Fibroblast of skin of left quadriceps (primary cell): ENCODE results near the gene SYNGR4.
A peak's percentile ranks its signal among the peaks of the same experiment; 100 is the strongest.
"Not testable (repeated sequence)": the region's sequence is repeated elsewhere in the genome, so short reads cannot be mapped to it uniquely, and the experiment has no call there.

ENCODE experiments used
- DNase-seq, 2 experiments: peaks; one replicate each; pipeline ENCODE4 v3.0.0-alpha.2; 2013; ENCODE audit warnings: low read depth in 2 of 2

The SYNGR4 gene

DNA sequence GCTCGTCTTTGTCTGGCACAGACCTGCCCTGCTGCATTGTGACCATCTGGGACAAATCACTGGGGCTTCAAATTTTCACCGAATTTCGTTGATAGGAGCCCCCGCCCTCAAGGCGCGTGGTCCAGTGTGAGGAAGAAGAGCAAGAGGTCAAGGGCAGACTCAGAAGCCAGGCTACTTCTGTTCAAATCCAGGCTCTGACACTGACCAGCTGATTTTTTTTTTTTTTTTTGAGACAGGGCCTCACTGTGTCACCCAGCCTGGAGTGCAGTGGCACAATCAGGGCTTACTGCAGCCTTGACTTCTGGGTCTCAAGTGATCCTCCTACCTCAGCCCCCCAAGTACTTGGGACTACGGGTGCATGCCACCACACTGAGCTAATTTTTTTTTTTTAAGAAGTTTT, 7.2 kb downstream of the SYNGR4 start:
- no peak for DNase-seq

DNA sequence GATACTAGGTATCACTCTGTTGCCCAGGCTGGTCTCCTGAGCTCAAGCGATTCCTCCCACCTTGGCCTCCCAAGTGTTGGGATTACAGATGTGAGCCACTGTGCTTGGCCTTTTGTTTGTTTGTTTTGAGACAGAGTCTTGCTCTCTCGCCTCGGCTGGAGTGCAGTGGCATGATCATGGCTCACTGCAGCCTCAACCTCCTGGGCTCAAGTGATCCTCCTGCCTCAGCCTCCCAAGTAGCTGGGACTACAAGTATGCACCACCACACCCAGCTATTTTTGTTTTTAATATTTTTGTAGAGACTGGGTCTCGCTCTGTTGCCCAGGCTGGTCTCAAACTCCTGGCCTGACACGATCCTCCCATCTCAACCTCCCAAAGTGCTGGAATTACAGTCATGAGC, 7.6 kb downstream of the SYNGR4 start:
- not testable (repeated sequence) for DNase-seq

DNA sequence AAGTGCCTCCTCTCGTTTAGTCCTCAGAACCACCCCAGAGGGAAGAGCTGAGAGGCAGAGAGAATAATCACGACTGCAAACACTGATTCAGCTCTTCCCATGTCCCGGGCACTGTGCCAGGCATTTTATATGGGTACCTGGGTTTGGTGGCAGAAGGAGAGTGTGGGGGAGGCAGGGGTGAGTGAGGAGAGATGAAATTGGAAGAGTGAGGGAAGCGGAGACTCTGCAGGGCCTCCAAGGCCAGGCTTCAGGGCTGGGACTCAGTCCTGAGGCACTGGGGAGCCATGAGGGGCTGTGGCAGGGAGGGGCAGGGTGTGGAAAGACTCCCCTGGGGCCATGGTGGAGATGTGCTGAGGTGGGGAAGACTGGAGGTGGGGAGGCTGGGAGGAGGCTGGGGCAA, 8.7 kb downstream of the SYNGR4 start:
- no peak for DNase-seq

DNA sequence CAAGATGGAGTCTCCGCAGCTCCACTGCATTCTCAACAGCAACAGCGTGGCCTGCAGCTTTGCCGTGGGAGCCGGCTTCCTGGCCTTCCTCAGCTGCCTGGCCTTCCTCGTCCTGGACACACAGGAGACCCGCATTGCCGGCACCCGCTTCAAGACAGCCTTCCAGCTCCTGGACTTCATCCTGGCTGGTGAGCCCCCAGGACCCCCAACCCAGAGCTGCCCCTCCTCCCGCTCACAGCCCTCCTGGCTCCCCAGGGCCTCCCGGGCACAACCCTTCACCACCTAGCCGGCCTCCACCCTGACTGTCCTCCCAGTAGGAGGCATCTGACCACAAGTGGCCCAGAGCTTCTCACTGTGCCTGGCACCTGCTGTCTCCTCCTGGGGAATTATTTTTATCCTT, 9.4 kb downstream of the SYNGR4 start:
- no peak for DNase-seq

DNA sequence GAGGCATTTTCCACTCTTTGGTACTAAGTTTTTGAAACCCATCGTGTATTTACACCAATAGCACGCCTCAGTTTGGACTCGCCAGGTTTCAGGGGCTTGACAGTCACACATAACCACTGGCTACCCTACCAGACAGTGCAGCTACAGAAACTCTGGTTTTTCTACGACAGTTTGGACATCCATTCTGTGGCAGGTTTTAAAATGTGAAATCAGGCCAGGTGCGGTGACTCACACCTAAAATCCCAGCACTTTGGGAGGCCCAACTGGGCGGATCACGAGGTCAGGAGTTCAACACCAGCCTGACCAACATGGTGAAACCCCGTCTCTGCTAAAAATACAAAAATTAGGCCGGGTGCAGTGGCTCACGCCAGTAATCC, 14.0 kb downstream of the SYNGR4 start:
- no peak for DNase-seq

DNA sequence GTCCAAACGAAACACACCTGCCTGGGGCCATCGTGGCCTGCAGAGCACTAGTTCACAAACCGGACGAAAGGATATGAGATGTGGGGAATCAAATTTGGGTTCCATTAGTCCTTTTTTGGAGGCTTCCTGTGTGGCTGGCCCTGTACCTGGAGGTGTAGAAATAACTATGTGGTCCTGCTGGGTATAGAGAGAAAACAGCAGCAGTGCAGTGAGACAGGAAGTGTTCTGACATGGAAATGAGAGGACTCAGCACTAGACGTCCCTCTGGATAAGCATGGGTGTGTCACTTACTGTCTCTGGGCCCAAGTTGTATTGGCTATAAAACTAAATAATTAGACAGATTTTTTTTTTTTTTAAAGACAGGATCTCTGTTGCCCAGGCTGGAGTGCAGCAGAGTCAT, 14.9 kb downstream of the SYNGR4 start:
- no peak for DNase-seq

DNA sequence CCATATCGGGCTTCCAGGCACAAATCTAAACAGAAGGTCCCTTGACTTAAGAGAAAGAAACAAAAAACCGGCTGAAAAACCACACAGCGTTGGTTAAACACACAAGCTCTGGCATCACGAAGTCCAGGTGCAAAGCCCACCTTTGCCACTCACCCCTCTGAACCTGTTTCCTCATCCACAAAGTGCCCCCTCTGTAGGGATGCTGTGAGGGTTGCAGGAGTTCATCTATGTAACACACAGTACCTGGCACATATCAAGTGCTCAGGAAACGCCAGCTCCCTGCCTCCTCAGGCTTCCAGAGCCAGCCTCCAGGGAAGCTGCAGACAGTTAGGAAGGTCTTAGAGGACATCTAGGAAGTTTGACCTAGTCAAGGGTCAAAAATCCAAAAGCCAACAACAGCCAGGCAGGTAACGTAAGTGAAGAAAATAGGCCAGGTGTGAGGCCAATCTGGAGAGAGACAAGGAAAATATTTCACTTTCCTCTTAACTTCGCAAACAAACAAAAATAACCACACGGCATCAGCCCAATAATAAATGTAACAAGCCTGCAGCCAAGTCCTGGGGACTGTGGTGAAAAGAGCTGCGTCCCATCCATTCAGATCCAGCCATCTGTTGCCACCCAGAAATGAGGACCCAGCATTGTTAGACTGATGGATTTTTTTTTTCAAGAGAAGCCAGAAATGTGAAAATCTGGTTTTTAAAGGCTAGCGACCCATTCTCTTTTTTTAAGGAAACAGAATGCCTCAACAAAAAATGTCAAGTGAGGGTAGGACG, 17.2 kb downstream of the SYNGR4 start:
- no peak for DNase-seq

DNA sequence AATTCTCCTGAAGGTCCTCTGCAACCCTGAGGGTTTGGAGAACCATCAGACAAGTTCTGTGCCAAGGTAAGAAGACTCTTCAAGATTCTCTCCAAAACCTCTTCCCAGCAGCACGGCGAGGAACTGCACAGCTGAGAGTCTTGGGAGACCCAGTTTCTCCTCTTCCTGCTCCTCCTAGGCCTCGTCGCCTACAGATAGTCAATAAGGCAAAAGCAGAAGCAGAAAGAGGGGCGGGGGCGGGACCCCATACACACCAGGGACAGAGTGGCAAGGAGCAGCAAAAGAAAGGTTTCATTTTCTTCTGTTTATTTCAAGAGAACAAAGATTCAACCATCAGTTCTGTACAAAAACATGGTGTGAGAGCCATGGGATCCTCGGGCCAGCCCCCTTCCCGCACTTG, 18.1 kb downstream of the SYNGR4 start:
- no peak for DNase-seq

DNA sequence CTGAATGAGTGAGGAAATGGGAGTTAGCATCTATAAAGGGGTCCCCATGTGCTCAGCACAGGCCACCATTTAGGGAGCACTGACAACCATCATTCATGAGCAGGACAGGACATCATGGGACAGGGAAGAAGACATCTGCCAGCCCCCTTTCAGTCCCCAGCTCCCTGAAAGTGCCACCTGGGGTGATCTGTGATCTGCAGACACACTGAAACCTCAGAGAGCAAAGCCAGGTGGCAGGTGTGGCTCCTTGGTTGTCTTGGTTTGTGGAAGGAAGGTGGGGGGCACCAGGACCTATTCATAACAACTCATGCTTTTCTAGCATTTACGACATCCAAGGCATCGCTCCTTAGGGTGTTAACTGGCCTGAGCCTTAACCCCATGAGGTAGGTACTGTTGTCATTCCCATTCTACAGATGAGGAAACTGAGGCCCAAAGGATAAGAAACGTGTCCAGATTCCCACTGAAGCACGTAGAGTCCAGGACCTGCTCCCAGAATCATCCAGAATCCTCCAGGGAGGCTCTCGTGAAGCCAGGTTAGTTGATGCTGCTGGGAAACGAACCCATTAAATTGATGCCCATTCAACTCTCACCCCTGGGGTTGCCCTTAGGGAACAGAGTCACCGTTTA, 21.4 kb downstream of the SYNGR4 start:
- no peak for DNase-seq

DNA sequence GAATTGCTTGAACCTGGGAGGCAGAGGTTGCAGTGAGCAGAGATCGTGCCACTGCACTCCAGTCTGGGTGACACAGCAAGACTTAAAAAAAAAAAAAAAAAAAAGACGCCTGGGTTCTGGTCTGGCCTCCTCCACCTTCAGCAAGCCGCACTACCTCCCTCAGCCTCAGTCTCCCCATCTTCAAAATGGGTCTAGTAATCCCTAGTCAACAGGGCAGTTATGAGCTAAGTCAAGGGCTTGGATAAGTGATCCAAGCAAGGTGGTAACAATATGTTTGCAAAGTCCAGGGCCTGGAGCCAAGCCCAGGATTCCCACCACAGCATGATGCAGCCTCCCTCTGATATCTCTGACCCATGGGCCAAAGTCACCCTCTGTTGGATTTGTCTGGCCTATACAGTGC, 22.8 kb downstream of the SYNGR4 start:
- DNase-seq: no peak

DNA sequence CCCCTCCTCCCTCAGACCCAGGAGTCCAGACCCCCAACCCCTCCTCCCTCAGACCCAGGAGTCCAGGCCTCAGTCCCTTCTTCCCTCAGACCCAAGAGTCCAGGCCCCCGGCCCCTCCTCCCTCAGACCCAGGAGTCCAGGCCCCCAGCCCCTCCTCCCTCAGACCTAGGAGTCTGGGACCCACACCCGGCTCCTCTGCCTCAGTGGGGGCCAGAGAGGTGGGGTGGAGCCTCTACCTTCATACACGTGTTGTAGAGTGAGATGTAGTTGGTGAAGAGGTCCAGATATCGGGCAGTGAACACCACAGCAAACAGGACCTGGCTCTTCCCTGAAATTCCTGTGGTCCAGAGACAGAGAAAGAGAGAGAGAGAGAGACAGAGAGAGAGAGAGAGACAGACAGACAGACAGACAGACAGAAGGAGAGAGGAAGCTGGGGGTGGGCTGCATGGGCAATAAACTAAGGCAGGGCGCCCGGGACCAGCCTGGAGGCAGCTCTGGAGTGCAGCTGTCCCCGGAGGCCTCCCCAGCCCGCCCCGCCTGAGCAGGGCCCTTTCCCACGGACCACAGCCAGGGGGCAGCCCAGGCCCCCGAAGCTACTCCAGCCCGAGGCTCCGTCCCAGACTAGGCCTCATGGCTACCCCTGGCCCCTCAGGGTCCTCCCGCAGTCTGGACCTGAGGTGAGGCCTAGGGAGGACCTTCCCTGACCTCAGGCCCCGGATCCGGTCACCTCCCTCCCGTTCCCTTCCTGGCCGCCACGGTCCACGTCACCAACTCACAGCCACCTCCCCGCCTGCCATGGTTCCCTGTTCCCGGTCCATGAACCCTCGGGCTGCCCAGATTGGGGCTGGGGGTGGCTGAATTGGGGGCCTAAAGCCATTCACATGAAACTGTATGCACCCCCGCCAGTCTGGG, 26.3 kb downstream of the SYNGR4 start:
- no peak for DNase-seq

DNA sequence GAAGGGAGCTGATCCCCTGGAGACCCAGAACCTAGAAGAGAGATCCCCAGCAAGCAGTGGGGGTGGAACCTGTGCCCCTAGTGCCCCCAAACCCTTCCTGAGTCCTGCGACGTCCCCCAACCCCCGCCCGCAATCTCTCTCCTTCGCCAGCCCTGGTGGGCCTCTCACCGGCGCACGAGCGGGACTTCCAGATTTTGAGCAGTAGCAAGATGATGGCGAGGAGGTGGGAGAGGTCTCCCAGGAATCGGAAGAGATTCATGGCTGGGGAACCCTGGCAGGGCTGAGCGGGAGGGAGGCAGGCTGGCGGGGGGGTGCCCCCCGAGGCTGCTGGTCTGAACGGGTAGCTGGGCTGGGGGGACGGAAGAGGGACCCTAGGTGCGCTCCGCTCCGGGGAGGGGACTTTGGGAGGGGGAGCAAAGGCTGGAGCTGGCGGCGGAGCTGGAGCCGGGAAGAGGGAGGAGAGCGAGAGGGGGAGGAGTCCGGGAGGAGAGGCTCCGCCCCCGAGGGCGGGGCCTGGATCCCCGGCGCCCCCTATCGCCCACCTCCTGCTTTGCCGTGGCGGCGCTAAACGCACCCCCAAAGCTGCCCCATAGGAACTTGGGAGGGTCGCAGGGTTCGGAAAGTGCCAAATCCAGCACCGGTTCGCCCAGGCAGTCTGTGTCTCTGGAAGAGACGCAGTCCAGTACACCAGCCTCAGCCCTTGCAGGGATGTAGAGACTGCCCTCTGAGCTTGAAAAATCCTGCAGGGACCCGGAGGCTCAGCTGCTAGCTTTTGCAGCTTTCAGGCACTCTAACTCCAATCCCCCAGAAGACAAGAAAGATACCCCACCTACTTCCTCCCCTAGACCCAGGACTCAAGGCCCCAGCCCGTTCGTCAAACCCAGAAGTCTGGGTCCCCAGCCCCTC, 27.2 kb downstream of the SYNGR4 start, which contains the start of gene KDELR1:
TSS of gene KDELR1 (minus strand) at position 452 of the 906 bp plus-strand sequence. CDS start at position 259, 193 bp downstream.
- peak in 1 of 2 experiments; percentile 53 for DNase-seq

DNA sequence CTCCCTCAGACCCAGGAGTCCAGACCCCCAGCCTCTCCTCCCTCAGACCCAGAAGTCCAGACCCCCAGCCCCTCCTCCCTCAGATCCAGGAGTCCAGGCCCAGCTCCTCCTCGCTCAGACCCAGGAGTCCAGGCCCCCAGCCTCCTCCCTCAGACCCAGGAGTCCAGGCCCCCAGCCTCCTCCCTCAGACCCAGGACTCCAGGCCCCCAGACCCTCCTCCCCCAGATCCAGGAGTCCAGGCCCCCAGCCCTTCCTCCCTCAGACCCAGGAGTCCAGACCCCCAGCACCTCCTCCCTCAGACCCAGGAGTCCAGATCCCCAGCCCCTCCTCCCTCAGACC, 27.8 kb downstream of the SYNGR4 start:
- DNase-seq: not testable (repeated sequence)

DNA sequence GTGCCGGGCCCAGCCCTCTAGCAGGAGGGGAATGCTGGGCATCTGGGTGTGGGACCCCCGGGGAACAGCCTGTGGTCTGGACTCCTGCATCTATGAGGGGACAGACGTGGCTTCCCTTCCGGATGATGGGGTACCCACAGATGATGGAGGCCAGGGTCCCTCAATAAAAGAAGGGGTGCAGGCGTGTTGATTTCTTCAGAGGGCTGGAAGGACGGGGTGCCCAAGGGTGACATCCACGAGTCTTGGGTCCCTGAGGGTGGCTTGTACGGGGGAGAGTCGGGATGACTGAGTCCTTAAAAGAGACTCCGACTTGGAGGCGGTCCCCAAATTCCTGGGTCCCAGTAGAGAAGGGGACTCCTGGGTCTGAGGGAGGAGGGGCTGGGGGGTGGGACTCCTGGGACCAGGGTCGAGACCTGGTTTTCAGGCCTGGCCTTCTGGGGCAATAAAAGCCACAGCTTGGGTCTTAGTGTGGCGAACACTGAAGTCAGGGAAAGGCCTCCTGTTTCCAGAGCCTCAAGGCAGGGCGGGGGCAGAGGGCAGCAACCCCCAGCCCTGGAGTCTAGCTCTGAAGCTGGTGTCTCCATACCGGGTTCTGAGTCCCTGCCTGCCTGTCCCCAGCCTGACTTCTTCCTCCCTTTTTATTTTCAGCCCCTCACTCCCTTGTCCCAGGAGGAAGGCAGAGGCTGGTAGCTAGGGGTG, 28.8 kb downstream of the SYNGR4 start:
- DNase-seq: no peak

DNA sequence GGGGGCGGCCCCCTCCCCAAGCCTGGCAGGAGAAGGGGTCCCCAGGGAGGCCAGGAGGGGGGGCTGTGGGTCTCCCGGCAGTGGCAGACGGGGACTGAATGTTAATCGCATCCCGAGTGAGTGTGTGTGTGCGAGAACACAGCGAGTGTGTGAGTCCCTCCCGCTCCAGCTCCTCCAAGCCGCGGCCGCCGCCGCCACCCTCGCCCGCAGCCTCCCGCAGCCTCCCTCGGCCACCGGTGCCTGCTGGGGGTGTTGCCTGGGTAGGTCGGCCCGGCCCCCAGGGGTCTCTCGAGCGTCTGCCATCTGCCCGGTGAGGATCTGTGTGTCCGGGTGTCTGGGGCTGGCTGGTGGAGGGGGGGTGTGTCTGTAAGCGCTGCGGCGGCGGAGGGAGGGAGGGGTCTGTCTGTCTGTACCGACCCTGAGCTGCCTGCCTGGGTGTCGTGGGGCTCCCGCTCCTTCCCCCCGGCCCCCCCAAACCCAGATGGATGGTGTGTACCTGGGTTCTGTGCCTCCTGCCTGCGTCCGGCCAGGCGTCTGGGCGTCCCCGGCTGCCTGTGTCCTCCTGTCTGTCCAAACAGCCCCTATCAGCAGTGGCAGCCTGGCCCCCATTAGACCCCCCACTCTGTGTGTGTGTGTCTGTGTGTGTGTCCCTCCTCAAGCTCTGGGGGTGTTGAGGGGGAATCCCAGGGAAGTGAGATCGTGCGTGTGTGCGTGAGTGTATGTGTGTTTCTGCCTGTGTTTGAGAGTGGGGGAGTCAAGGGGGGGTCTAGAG, 29.6 kb downstream of the SYNGR4 start, which contains the start of gene GRIN2D:
TSS of gene GRIN2D (plus strand) at position 110 of the 772 bp plus-strand sequence. CDS start 4,725 bp downstream, outside the sequence.
- DNase-seq: no peak

DNA sequence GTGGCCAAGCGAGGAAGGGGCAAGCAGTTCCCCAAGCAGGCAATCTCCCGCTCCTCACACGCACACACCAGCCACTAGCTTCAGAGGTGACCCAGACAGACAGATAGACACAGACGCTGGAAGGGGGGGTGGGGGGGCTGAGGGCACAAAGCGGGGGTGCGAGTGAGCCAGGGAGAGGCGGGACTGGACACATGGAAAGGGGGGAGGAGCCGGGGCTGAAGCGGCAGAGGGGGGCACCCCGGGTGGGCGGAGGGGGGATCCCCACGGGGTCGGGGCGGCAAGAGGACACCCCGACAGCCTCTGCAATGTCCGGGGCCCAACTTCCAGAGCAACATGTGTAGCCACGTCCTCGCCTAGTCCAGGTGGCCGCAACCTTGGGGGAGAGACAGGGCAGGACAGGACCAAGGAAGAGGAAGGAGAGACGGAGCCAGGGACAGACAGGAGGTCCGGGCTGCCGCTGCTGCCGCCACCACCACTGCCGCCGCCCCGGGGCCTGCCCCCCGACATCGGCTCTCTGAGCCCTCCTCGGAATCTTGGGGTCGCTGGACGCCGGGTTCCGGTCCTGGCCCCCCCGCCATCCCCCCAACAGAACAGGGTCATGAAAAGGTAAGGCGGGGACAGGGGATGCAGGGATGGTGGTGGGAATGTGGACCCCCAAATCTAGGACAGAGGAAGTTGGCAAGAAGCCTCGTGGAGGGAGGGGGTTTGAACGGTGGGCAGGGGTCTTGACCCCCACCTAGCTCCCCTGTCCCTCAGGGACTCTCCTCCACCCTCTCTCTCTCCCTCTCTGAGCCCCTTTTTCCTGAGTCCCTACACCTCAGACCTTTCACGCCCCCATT, 30.4 kb downstream of the SYNGR4 start:
- DNase-seq: no peak

DNA sequence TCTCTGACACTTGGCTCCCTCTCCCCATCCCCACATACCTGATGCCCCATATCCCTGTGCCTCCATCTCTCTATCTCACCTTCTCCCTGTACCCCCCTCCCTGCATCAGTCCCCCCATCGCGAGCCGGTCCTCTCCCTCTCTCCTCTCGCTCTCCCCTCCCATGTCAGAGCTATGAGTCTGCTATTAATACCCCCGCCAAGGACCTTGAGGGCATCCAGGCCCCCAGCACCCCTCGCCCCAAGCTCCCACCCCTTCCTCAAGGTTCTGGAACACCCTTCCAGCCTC, 30.9 kb downstream of the SYNGR4 start:
- no peak for DNase-seq

DNA sequence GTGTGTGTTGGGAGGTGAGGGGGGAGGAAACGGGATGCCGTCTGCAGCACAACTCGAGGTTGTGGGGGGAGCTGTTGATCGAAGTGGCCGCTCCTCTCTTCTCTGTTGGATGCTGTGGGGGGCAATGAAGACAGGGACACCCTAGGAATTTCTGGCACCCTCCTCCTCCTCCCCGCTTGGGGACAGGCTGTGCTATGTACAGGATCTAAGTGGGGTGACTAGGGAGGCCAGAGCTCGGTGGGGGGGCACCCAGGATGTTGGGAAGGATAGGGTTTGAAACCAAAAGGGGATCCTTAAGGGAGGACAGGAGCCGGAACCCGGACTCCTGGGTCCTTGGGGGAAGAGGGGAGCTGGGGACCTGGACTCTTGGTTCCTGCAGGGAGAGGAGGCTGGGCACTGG, 31.3 kb downstream of the SYNGR4 start:
- no peak for DNase-seq
